ENCODE data around the gene OGFOD2.

OGFOD2 gene

GRCh38 chr12:123019841-123020138, 44.7 kb downstream of the OGFOD2 start:
- in situ Hi-C loops (cut with HindIII; ENCODE audit: low pct_ligation_motif_present, low pct_unique_long_range_greater_than_20kb, low sequenced_read_pairs), result no loop called here
- DNase-seq, result no peak

- in situ Hi-C loops (cut with HindIII; ENCODE audit: low pct_ligation_motif_present, low pct_unique_long_range_greater_than_20kb, low sequenced_read_pairs), result no loop called here
- DNase-seq, result no peak
These were observed 46.9 kb downstream of the OGFOD2 start for GRCh38 chr12:123021688-123022604.

GRCh38 chr12:123022846-123023245, 47.8 kb downstream of the OGFOD2 start:
- no peak for DNase-seq
- in situ Hi-C loops (cut with HindIII; ENCODE audit: low pct_ligation_motif_present, low pct_unique_long_range_greater_than_20kb, low sequenced_read_pairs), result no loop called here

GRCh38 chr12:123024819-123025391, 49.9 kb downstream of the OGFOD2 start:
- in situ Hi-C loops (cut with HindIII; ENCODE audit: low pct_ligation_motif_present, low pct_unique_long_range_greater_than_20kb, low sequenced_read_pairs), result loop anchor here (25.0 kb wide), 1 partner anchor 212 kb away; the partner anchor contains the start of genes MPHOSPH9 and MTRFR
- no peak for DNase-seq

- DNase-seq, result no peak
These were observed 51.2 kb downstream of the OGFOD2 start for GRCh38 chr12:123026094-123026853.

GRCh38 chr12:123027726-123028445, 52.8 kb downstream of the OGFOD2 start:
- DNase-seq, result no peak
- in situ Hi-C loops (cut with HindIII; ENCODE audit: low pct_ligation_motif_present, low pct_unique_long_range_greater_than_20kb, low sequenced_read_pairs), result loop anchor here (25.0 kb wide), 1 partner anchor 209 kb away; the partner anchor contains the start of genes MPHOSPH9 and MTRFR

More at GRCh38 chr12:123026094-123026853, 51.2 kb downstream of the OGFOD2 start:
- in situ Hi-C loops (cut with HindIII; ENCODE audit: low pct_ligation_motif_present, low pct_unique_long_range_greater_than_20kb, low sequenced_read_pairs), result loop anchor here (25.0 kb wide), 1 partner anchor 211 kb away; the partner anchor contains the start of genes MPHOSPH9 and MTRFR

GRCh38 chr12:123028475-123028874, 53.4 kb downstream of the OGFOD2 start:
- no peak for DNase-seq
- in situ Hi-C loops (cut with HindIII; ENCODE audit: low pct_ligation_motif_present, low pct_unique_long_range_greater_than_20kb, low sequenced_read_pairs), result loop anchor here (25.0 kb wide), 1 partner anchor 209 kb away; the partner anchor contains the start of genes MPHOSPH9 and MTRFR

GRCh38 chr12:123029550-123029949, 54.5 kb downstream of the OGFOD2 start:
- in situ Hi-C loops (cut with HindIII; ENCODE audit: low pct_ligation_motif_present, low pct_unique_long_range_greater_than_20kb, low sequenced_read_pairs), result loop anchor here (25.0 kb wide), 1 partner anchor 208 kb away; the partner anchor contains the start of genes MPHOSPH9 and MTRFR
- no peak for DNase-seq

Measured in ACHN (cell line).